RCC 7860 (cell line): Measurements from ENCODE around the gene SMAD5.

Experiments used
- DNase-seq: peaks from one replicate; pipeline ENCODE4 v3.0.0-alpha.2; 2015; ENCODE audit warnings: low spot score
- FAIRE-seq: peaks from 2 replicates; lab custom pipeline; 2012; peaks lifted over from hg19 to GRCh38; lab: Jason Lieb, UNC

Gene SMAD5

GRCh38 chr5:136193322-136193935 lies 60.8 kb downstream of the SMAD5 start:
- FAIRE-seq (no peak), DNase-seq (no peak)

GRCh38 chr5:136194576-136194975 lies 61.9 kb downstream of the SMAD5 start:
- DNase-seq (no peak), FAIRE-seq (no peak)

- FAIRE-seq (no peak), DNase-seq (no peak)
Measured at GRCh38 chr5:136195971-136196820, 63.6 kb downstream of the SMAD5 start.

GRCh38 chr5:136197462-136198142 lies 65.0 kb downstream of the SMAD5 start:
- no peak for FAIRE-seq
- peak; percentile 10 for DNase-seq

GRCh38 chr5:136198453-136198852 lies 65.8 kb downstream of the SMAD5 start:
- DNase-seq (no peak), FAIRE-seq (no peak)

GRCh38 chr5:136199408-136199807 lies 66.8 kb downstream of the SMAD5 start:
- no peak for FAIRE-seq
- no peak for DNase-seq

GRCh38 chr5:136200130-136200529 lies 67.5 kb downstream of the SMAD5 start:
- FAIRE-seq = no peak

GRCh38 chr5:136200761-136201160 lies 68.1 kb downstream of the SMAD5 start:
- DNase-seq = no peak
- FAIRE-seq = no peak

More at GRCh38 chr5:136200130-136200529, 67.5 kb downstream of the SMAD5 start:
- DNase-seq = no peak

- FAIRE-seq (no peak), DNase-seq (no peak)
Measured at GRCh38 chr5:136201870-136202269, 69.2 kb downstream of the SMAD5 start.

GRCh38 chr5:136202469-136203205 lies 70.0 kb downstream of the SMAD5 start:
- no peak for DNase-seq
- no peak for FAIRE-seq

- FAIRE-seq (no peak), DNase-seq (no peak)
Measured at GRCh38 chr5:136203303-136203922, 70.8 kb downstream of the SMAD5 start.

- DNase-seq = no peak
- FAIRE-seq = no peak
Measured at GRCh38 chr5:136205061-136205702, 72.5 kb downstream of the SMAD5 start.

GRCh38 chr5:136205941-136206340 lies 73.3 kb downstream of the SMAD5 start:
- FAIRE-seq (no peak), DNase-seq (no peak)

GRCh38 chr5:136206361-136206760 lies 73.7 kb downstream of the SMAD5 start:
- DNase-seq (no peak), FAIRE-seq (no peak)

GRCh38 chr5:136207631-136208030 lies 75.0 kb downstream of the SMAD5 start:
- DNase-seq (no peak), FAIRE-seq (no peak)

- DNase-seq (no peak), FAIRE-seq (no peak)
Measured at GRCh38 chr5:136208916-136209315, 76.3 kb downstream of the SMAD5 start.

- DNase-seq = no peak
- FAIRE-seq = no peak
Measured at GRCh38 chr5:136209346-136209910, 76.8 kb downstream of the SMAD5 start.

GRCh38 chr5:136210259-136210658 lies 77.6 kb downstream of the SMAD5 start:
- DNase-seq = no peak
- FAIRE-seq = no peak

- no peak for FAIRE-seq
- no peak for DNase-seq
Measured at GRCh38 chr5:136211282-136212040, 78.8 kb downstream of the SMAD5 start.
